ENCODE data around the gene PTPRU.

- no peak for TF ChIP-seq CTCF (IDR thresholded peaks at IDR 0.05 in 4 of 5, conservative IDR thresholded peaks at IDR 0.05 in 1 of 5)
- TF ChIP-seq POLR2A (IDR thresholded peaks at IDR 0.05), result no peak
Observed at GRCh38 chr1:29222686-29223085, 13.6 kb upstream of the PTPRU start.

Measured in gastrocnemius medialis (tissue), 4 donors.